HepG2 (cell line): ENCODE results near the gene NOS1. TPM values are rescaled to one million over a fixed set of nuclear protein-coding genes. Genes with fewer than 3 reads are reported as not detected.

Experiments used
- ATAC-seq: fragments of 200-7000 bp; cut with Tn5 transposase; 3 replicates; pipeline ENCODE4 v1.9.1; 2020; ENCODE audit warnings: mild to moderate bottlenecking, moderate library complexity
- BruUV-seq: library from RNA; stranded (reverse); fragments of 400-500 nt; replicated peaks from 2 replicates; lab custom pipeline; 2021; lab: Mats Ljungman, UMichigan
- CTCF ChIA-PET: fragments of 300-600 bp; formaldehyde crosslinking; extraction: SDS; loops from one replicate; lab custom pipeline; 2021; ENCODE audit warnings: low total read pairs, inconsistent platforms, low intra/inter-chr PET ratio; lab: Yijun Ruan, JAX
- POLR2A ChIA-PET: fragments of 350-600 bp; sonication (Branson Sonifier 250); formaldehyde crosslinking; loops from one replicate; lab custom pipeline; 2020; ENCODE audit warnings: antibody characterized with exemption, inconsistent platforms; lab: Yijun Ruan, JAX
- DNase-seq: peaks from one replicate; pipeline ENCODE4 v3.0.0-alpha.2; 2015; ENCODE audit warnings: low spot score
- FAIRE-seq: peaks from 3 replicates; lab custom pipeline; 2011; peaks lifted over from hg19 to GRCh38; lab: Jason Lieb, UNC
- H2AFZ ChIP-seq: one replicate; pipeline ENCODE4 v1.6.1; 2011; ENCODE audit warnings: low read length, inconsistent platforms
- H3K27ac ChIP-seq: fragments of 300-600 bp; 3 replicates; pipeline ENCODE4 v1.8.0; 2011; ENCODE audit warnings: mixed run types, mild to moderate bottlenecking, mixed read lengths, low read length, inconsistent platforms; ENCODE audit not compliant: insufficient read depth; ENCODE audit errors: extremely low read length
- H3K27me3 ChIP-seq, 2 experiments: fragments of 200-600 bp in 1 of 2; 2 replicates in 1 of 2; 3 replicates in 1 of 2; pipeline versions ENCODE4 v1.6.0 to v1.8.0; 2011; ENCODE audit warnings: low read length in 2 of 2, mild to moderate bottlenecking in 2 of 2, moderate library complexity in 2 of 2, inconsistent platforms in 1 of 2; ENCODE audit not compliant: insufficient read depth in 2 of 2, control insufficient read depth in 1 of 2
- H3K36me3 ChIP-seq, 2 experiments: fragments of 200-600 bp in 1 of 2; replicated peaks in 1 of 2; 2 replicates in 1 of 2; 3 replicates in 1 of 2; pipeline versions ENCODE4 v1.5.1 to v1.8.0; 2011; ENCODE audit warnings: low read length in 2 of 2, inconsistent platforms in 1 of 2; ENCODE audit not compliant: insufficient read depth in 2 of 2, control insufficient read depth in 1 of 2
- H3K4me1 ChIP-seq: 2 replicates; pipeline ENCODE4 v1.5.1; 2012; ENCODE audit warnings: low read length, inconsistent platforms; ENCODE audit not compliant: insufficient read depth
- H3K4me2 ChIP-seq: 2 replicates; pipeline ENCODE4 v1.6.0; 2011; ENCODE audit warnings: low read depth, low read length, inconsistent platforms
- H3K4me3 ChIP-seq, 3 experiments: fragments of 200-600 bp in 1 of 3; sonication (generic), shearing (Covaris generic) in 1 of 3; replicated peaks in 1 of 3; 2 replicates each; pipeline ENCODE4 v1.5.1; 2011 to 2016; ENCODE audit warnings: low read length in 3 of 3, inconsistent platforms in 2 of 3, low read depth in 2 of 3, mild to moderate bottlenecking in 2 of 3, control low read depth in 1 of 3, mixed read lengths in 1 of 3; ENCODE audit not compliant: insufficient read depth in 1 of 3
- H3K79me2 ChIP-seq: one replicate; pipeline ENCODE4 v1.6.1; 2011; ENCODE audit warnings: low read length, inconsistent platforms; ENCODE audit not compliant: insufficient read depth
- H3K9ac ChIP-seq: 2 replicates; pipeline ENCODE4 v1.6.0; 2011; ENCODE audit warnings: mild to moderate bottlenecking, low read depth, low read length, inconsistent platforms; ENCODE audit not compliant: insufficient read depth
- H3K9me3 ChIP-seq: 2 replicates; pipeline ENCODE4 v1.5.1; 2012; ENCODE audit warnings: mild to moderate bottlenecking, low read length
- H4K20me1 ChIP-seq: 2 replicates; pipeline ENCODE4 v1.6.0; 2011; ENCODE audit warnings: inconsistent platforms, mild to moderate bottlenecking, low read length, moderate library complexity; ENCODE audit not compliant: insufficient read depth
- ARID3A ChIP-seq: IDR thresholded peaks from 2 replicates; pipeline ENCODE4 v1.6.1; 2012; ENCODE audit warnings: low read depth, low read length, improper control_type of control experiment
- DMAP1 ChIP-seq: IDR thresholded peaks from 2 replicates; pipeline ENCODE4 v1.6.1; 2016
- DZIP1 ChIP-seq: sonication (generic); formaldehyde crosslinking; IDR thresholded peaks from 2 replicates; pipeline ENCODE4 v1.5.0; 2020; ENCODE audit warnings: mild to moderate bottlenecking, missing genetic modification reagents
- KDM3A ChIP-seq: IDR thresholded peaks from 2 replicates; pipeline ENCODE4 v1.6.1; 2018; ENCODE audit warnings: low read depth, missing compliant biosample characterization
- TP53 ChIP-seq: sonication (generic); formaldehyde crosslinking; conservative IDR thresholded peaks from 2 replicates; pipeline ENCODE4 v1.4.0; 2020; ENCODE audit warnings: missing genetic modification reagents
- ZNF225 ChIP-seq: sonication (generic); formaldehyde crosslinking; IDR thresholded peaks from 2 replicates; pipeline ENCODE4 v1.4.0; 2020; ENCODE audit warnings: mild to moderate bottlenecking, missing genetic modification reagents
- ZNF318 ChIP-seq: sonication (generic); formaldehyde crosslinking; IDR thresholded peaks from 2 replicates; pipeline ENCODE4 v1.4.0; 2020; ENCODE audit warnings: mild to moderate bottlenecking, missing genetic modification reagents
- ZNF513 ChIP-seq: sonication (generic); formaldehyde crosslinking; conservative IDR thresholded peaks from 2 replicates; pipeline ENCODE4 v1.5.0; 2020; ENCODE audit warnings: missing genetic modification reagents
- WGBS: methylation state at CpG from one replicate; pipeline ENCODE4 v1.1.6; 2017; ENCODE audit warnings: low lambda C conversion rate; 5-methylcytosine and 5-hydroxymethylcytosine counted together
- in situ Hi-C: cut with HindIII; loops from 2 replicates; pipeline ENCODE4 v1.10.0; 2017; ENCODE audit warnings: low pct_unique_long_range_greater_than_20kb; ENCODE audit not compliant: extremely low pct_ligation_motif_present
- intact Hi-C: fragments of 100-400 bp; cut with micrococcal nuclease; formaldehyde crosslinking; loops from one replicate; pipeline ENCODE4 v1.10.0; 2022; ENCODE audit not compliant: unreplicated experiment
- polyA plus RNA-seq, 8 experiments: library from polyadenylated mRNA; depleted of rRNA in 3 of 8; stranded (reverse) in 7 of 8; unstranded in 1 of 8; fragments of >200 nt; fragmentation: Illumina TruSeq in 4 of 8; extraction: Trizol in 4 of 8; gene quantifications; 2 replicates each; pipeline versions ENCODE4 v1.2.1 to v1.2.3, GENCODE V29; 2011 to 2016; ENCODE audit warnings: low read depth in 4 of 8, missing spikeins in 1 of 8, mixed read lengths in 1 of 8; ENCODE audit not compliant: insufficient read depth in 1 of 8
- total RNA-seq, 5 experiments: library from RNA; depleted of rRNA; stranded (reverse); fragments of >200 nt; fragmentation: Illumina TruSeq; extraction: Trizol; gene quantifications; 2 replicates each; pipeline ENCODE4 v1.2.3, GENCODE V29; 2016; ENCODE audit warnings: low read depth in 1 of 5

The NOS1 gene
- total and polyA plus RNA-seq, 2 of the 13 experiments (the other 11 are each of a cell fraction or from before 2014, with no cell fraction given), result not detected

GRCh38 chr12:117361905-117362304 is 479 bp upstream of the NOS1 start:
- in situ Hi-C loops, result loop anchor here (5.0 to 10.0 kb wide), 2 partner anchors 313 to 475 kb away; no protein-coding TSS in a partner anchor
- Histone ChIP-seq H3K9ac (no peak overlapping the region), H3K27ac (no peak overlapping the region), H3K79me2 (no peaks in the 10 kb centered on the region), H3K4me1 (no peaks in the 10 kb centered on the region), H3K4me2 (no peak overlapping the region), H3K9me3 (no peaks in the 10 kb centered on the region), H3K27me3 (peaks cover 11 to 45% of the 10 kb centered on the region in 2 experiments; a peak in 4 of 5 replicates), H2AFZ (no peak overlapping the region), H4K20me1 (no peaks in the 10 kb centered on the region), H3K4me3 (no peak overlapping the region), H3K36me3 (no peaks in the 10 kb centered on the region)
- no TSS peak for BruUV-seq
- FAIRE-seq (no peak), DNase-seq (no peak), ATAC-seq (no peak)
- POLR2A ChIA-PET, result no interaction called here
- 19% methylated on average over 4 of the region's 4 CpGs for WGBS
- CTCF ChIA-PET, result no interaction called here
- intact Hi-C loops, result no loop called here
- TF ChIP-seq ARID3A (no peak), KDM3A (CRISPR knock-in tag) (no peak), DZIP1 (CRISPR knock-in tag) (no peak), ZNF225 (no peak), TP53 (CRISPR knock-in tag) (no peak), ZNF318 (CRISPR knock-in tag) (no peak), DMAP1 (CRISPR knock-in tag) (no peak), ZNF513 (CRISPR knock-in tag) (no peak)
